ENCODE data around the gene GNAO1.
"Not testable (repeated sequence)": the region's sequence is repeated elsewhere in the genome, so short reads cannot be mapped to it uniquely, and the experiment has no call there.

Gene GNAO1

DNA sequence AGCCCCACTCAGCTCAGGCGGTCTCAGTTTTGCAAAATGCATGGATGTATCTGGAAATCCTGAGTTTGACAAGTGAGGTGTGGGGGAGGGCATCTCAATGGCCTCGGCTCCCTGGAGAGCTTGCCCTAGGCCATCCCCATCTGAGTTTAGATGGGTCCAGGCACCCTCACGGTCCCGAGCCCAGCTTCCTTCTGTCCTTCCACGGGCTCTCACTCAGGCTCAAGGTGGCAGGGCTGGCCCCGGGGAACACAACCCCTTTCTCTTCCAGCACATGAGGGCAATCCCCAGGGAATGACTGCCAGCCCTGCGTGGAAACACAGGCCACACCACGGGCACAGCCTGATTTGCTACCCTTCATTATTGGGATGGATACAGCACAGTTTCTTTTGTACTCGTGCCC lies 175.7 kb downstream of the GNAO1 start:
- no peak for DNase-seq (ENCODE audit: low read depth)

DNA sequence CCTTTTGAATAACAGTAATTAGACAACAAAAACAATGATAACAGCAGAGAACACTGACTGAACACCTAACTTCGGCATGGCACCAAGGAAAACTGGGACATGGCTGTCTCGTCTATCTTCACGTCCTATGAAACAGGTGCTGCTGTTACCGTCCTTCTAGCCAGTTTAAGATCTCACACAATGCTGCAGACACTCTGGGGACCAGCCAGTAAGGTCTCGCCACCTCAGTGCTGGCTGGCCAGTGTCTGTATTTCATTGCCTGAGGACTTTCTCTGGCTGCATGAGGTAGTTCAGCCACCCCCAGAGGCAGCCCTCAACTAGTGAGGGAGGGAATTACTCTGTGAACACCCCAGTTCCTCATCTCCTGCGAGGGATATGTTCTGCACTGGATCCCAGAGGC lies 176.5 kb downstream of the GNAO1 start:
- DNase-seq (ENCODE audit: low read depth): no peak

DNA sequence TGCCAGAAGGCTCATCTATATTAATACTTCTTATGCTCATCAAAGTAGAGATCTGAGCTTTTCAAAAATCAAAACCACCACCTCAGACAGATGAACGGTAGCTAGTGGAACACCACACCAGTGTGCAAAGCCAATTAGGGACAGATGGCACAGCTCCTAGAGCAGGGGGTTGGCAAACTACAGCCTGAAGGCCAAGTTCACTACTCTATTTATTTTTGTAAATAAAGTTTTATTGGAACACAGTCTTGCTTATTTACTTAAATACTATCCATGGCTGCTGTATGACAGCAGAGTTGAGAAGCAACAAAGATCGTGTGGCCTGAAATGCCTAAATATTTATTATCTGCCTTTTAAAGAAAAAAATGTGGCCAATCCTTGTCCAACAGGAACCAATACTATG lies 177.3 kb downstream of the GNAO1 start:
- no peak for DNase-seq (ENCODE audit: low read depth)

DNA sequence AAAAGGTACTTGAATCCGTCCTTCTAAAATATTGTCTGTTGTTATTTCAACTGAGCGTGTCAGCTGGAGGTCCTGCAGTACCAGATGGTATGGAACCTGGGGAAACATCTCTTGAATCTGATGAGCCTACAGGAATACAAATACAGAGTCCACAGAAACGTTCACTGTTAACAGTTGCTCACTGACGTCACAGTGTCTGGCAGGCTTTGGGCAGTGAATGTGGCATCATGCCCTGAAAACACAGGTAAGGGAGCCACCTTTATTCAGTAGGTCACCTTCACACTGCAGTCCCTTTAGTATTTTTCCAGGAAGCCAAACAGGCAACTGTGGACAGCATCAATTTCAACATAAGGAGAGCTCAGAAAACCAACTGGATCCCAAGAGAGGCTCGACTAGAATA lies 177.9 kb downstream of the GNAO1 start:
- DNase-seq (ENCODE audit: low read depth): no peak

DNA sequence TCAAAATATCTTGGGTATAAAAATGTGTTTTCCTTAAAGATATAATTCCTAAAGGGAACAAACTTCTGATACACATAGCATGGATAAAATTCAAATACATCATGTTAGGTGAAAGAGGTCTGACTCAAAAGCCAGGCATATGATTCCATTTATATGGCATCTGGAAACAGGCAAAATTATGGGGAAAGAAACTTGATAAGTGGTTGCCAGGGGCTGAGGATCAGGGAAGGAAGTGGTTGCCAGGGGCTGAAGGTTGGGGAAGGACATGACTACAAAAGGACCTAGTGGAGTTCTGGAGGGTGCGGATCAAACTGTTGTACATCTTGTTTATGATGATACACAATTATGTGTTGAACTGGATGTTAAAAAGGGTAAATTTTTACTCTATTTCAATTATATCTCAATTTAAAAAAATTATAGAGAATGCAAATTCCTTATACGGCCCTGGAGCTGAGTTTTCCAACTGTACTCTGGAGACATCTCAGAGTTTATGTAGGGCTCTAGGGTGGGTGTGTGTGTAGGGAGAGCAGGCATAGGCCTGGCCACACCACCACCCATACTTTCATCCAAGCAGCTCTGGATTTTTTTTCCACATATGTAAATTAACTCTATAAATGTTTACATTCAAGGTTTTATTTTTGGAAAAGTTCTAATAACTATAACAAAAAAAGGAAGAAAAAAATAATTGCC lies 179.0 kb downstream of the GNAO1 start:
- DNase-seq (ENCODE audit: low read depth): peak; percentile 69

DNA sequence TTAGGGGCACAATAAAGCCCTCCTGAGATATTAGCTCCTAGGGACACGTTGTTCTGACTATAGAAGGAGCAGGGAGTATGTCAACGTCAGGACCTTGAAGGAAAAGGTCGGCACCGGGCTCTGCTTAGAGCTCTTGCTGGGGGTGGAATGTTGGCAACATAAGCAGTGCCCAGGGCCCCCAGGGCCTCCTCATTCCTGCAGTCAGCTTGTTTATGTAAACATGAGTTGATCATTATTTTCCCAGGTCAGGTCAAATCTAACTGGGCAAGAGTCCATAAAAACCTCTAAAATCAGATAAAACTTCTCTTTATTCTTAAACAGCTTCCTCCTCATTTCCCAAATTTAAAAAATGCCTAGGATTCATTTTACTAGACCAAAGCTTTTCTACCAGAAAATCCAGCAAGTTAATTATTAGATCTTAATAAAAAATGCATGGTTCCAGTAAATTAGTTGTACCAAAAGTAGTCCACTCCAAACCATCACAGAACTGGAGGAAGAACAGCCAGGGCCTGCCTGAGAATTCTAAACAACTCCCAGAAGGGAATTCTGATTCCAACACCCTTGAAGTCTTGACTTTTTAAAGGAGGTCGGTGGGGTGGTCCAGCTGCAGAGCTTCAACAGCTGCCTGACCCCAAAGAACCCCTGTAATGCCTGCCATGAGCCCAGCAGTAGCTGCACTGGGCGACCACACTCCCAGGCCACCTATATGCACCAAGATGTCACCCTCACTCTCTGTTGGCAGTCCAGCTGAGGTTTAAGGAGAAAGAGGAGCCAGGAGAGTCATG lies 179.8 kb downstream of the GNAO1 start:
- peak; percentile 90 for DNase-seq (ENCODE audit: low read depth)

DNA sequence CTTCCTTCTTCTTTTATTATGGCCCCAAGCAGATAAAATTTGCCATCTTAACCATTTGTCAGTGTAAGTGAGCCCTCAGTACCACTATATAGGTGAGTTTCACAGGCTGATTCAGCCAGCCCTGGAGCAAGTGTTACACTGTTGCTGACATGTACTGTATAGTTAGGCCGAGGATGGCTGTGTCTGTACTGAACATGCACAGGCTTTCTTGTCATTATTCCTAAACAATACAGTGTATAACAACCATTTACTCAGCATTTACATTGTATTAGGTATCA lies 180.3 kb downstream of the GNAO1 start:
- DNase-seq (ENCODE audit: low read depth): no peak

DNA sequence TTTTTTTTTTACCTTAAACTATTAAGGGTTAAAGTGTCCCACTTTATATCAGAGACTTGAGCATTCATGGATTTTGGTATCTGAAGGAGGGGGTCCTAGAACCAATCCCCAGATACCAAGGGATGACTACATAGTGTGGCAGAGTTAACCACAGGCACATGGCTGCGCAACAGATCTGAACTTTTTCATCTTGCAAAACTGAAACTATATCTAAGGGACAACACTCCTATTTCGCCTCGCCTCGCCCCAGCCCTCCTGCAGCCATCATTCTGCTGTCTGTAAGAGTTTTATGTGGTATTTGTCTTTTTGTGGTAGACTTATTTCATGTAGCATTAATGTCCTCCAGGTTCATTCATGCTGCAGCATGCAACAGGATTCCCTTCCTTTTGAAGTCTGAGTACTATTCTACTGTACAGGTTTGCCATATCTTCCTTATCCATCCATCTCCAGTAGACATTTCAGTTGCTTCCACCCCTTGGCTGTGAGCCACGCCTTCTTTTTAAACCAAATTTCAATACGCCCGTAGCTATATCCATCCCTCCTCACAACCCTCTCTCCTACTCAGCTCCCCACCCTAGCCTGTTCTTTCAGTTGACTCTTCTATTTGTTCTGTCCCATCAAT lies 180.8 kb downstream of the GNAO1 start:
- peak; percentile 42 for DNase-seq (ENCODE audit: low read depth)

DNA sequence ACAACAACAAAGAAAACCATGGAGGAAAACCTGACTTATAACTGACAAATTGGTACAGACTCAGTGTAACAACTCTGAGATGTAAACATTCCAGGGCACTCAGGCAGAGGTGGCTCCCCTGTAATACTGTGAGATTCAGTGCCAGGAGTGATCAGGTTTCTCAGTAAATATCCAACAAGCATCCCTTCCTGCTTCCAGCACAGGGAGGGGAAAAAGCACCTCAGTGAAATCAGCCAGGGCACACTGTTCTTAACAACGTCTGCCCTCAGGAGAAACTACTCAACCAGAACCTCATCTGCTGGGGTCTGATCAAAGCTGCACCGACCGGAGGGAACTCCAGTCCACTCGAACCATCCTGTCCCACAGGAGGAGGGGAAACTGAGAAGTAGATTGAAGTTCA lies 181.7 kb downstream of the GNAO1 start:
- no peak for DNase-seq (ENCODE audit: low read depth)

DNA sequence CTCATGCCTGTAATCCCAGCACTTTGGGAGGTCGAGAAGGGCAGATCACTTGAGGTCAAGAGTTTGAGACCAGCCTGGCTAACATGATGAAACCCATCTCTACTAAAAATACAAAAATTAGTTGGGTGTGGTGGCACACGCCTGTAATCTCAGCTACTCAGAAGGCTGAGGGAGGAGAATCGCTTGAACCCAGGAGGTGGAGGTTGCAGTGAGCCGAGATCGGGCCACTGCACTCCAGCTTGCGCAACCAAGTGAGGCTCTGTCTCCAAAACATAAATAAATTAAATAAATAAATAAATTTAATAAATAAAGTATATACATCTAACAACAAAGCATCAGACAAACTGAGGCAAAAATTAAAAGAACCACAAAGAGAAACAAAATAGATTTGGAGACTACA lies 184.5 kb downstream of the GNAO1 start:
- not testable (repeated sequence) for DNase-seq (ENCODE audit: low read depth)

DNA sequence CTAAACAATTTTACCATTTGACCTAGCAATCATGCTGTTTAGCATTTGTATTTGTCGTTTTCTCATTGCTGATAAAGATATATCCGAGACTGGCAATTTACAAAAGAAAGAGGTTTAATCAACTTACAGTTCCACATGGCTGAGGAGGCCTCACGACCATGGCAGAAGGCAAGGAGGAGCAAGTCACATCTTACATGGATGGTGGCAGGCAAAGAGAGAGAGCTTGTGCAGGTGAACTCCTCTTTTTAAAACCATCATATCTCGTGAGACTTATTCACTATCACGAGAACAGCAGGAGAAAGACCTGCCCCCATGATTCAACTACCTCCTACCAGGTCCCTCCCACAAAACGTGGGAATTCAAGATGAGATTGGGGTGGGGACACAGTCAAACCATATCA lies 187.8 kb downstream of the GNAO1 start:
- DNase-seq (ENCODE audit: low read depth): not testable (repeated sequence)

DNA sequence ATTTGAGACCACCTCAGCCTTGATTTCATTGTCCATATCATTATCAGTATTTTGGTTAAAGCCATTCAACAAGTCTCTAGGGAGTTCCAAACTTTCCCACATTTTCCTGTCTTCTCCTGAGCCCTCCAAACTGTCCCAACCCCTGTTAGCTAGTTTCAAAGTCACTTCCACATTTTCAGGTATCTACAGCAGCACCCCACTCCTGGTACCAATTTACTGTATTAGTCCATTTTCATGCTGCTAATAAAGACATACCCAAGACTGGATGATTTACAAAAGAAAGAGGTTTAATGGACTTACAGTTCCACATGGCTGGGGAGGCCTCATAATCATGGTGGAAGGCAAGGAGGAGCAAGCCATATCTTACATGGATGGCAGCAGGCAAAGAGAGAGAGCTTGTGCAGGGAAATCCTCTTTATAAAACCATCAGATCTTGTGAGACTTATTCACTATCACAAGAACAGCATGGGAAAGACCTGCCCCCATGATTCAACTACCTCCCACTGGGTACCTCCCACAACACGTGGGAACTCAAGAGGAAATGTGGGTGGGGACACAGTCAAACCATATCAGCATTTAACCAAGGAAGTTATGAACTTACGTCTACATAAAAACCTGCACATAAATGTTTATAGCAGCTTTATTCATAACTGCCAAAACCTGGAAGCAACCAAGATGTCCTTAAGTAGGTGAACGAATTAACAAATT lies 189.6 kb downstream of the GNAO1 start:
- DNase-seq (ENCODE audit: low read depth): not testable (repeated sequence)

DNA sequence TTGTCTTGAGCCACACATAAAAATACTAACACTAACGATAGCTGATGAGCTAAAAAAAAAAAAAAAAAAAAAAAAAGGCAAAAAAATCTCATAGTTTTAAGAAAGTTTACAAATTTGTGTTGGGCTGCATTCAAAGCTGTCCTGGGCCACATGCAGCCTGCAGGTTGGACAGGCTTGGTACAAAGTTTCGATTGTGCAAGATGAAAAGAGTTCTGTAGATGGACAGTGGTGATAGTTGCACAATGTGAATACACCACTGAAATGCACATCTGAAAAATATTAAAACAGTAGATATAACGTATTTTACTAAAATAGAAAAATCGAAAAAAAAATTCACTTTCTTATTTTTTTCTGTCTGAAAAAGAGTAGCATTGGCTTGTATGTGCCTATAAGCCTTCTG lies 191.2 kb downstream of the GNAO1 start:
- no peak for DNase-seq (ENCODE audit: low read depth)

DNA sequence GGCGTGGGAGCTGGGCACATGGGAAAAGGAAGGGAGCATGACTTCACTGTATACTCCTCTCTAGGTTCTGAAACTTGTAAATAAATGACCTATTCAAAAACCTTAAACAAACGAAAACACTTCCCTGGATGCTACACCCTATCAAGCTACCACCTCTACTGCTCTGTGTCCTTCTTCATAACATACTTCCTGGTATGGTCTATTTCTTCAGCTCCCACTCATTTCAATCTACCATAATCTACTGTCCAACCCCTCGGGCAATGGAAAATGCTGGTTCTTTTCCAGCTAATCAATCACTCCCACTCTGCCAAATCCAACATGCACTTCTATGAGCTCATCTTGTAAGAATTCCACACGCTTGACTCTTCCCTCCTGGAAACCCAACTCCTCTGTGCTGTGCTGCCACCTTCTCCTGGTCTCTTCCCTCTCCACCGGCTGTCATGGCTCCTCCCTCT lies 191.6 kb downstream of the GNAO1 start:
- peak; percentile 86 for DNase-seq (ENCODE audit: low read depth)

DNA sequence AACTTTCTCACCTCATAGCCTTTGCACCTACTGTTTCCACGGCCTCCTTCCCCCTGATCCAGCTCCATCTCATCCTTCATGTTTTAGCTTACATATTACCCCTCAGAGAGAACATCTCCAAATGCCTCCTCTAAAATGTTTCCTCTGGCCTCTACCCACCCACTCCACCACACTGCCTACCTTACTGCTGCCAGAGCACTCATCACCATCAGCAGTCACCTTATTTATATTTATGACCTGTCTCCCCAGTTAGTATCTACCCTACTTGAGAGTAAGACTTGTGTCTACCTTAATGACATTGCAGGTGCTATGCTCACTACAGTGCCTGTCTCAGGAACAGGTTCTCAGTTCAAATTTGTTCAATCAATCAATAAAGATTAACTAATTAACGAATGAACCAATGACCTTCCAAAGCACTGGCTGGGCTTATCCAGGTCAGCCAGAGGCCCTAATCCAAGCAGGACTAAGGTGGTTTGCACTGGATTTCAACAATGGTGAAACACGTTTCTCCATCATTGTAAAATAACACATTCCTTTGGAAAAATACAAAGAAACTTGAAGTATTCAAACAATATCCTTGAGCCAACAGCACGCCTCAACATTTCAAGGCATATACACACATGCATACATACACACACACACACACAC lies 192.9 kb downstream of the GNAO1 start:
- no peak for DNase-seq (ENCODE audit: low read depth)

DNA sequence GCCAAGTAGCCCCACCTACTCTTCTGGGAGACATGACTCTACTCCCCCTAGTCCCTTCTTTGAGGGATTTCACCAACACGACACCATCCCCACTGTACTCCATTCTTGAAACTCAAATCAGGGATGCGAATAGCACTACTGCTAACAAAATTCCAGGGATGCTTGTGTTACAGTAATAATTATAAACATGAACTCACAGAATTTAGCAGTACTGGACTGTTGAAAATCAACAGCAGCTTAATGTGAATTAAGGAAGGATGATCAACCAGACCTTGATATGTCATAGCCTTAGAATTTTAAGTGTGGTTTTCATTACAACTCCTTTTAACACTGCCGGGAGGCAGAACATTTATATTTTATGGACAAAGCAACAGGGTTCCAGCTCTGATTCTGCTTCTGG lies 196.1 kb downstream of the GNAO1 start:
- DNase-seq (ENCODE audit: low read depth): no peak

DNA sequence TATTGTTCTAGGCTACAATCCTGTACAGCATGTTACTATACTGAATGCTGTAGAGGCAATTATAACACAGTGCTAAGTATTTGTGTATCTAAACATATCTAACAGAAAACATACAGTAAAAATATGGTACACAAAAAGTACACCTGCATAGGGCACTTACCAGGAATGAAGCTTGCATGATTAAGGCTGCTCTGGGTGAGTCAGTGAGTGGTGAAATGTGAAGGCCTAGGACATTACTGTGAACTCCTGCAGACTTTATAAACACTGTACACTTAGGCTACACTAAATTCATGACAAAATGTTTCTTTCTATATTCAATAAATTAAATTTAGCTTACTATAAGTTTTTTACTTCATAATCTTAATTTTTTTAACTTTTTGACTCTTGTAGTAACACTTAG lies 196.9 kb downstream of the GNAO1 start:
- peak; percentile 77 for DNase-seq (ENCODE audit: low read depth)

DNA sequence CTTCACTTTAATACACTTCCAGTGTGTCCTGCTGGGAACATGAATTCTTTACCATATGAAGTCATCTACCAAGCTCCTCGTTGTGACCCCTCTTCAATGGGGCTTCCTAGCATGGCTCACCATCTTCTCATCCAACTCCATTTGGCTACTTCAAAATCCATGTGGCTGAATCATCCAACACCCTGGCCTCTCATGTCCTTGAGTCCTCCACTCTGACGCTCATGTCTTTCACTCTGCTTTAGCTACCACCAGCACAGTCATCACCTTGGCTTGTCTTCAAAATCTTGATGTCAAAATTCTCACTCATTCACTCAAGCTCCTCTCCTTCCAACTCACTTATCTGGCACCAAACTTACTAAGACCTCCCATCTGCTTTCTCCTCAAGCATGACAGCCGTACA lies 198.3 kb downstream of the GNAO1 start:
- peak; percentile 96 for DNase-seq (ENCODE audit: low read depth)

DNA sequence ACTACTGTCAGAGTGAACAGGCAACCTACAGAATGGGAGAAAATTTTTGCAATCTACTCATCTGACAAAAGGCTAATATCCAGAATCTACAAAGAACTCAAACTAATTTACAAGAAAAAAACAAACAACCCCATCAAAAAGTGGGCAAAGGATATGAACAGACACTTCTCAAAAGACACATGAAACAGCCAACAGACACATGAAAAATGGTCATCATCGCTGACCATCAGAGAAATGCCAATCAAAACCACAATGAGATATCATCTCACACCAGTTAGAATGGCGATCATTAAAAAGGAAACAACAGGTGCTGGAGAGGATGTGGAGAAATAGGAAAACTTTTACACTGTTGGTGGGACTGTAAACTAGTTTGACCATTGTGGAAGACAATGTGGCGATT lies 205.4 kb downstream of the GNAO1 start:
- not testable (repeated sequence) for DNase-seq (ENCODE audit: low read depth)

DNA sequence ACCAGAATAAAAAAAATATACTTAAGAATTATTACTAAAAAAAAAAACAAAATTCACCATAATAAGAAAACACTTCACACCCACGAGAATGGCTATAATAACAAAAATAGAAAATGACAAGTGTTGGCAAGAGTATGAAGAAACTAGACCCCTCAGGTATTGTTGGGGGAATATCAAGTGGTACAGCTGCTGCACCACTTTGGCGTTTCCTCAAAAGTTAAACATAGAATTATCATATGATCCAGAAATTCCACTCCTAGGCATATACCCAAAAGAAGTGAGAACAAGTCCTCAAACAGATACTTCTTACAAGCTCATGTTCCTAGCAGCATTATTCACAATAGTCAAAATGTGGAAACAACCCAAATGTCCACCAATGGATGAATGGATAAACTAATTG lies 207.8 kb downstream of the GNAO1 start:
- DNase-seq (ENCODE audit: low read depth): no peak

DNA sequence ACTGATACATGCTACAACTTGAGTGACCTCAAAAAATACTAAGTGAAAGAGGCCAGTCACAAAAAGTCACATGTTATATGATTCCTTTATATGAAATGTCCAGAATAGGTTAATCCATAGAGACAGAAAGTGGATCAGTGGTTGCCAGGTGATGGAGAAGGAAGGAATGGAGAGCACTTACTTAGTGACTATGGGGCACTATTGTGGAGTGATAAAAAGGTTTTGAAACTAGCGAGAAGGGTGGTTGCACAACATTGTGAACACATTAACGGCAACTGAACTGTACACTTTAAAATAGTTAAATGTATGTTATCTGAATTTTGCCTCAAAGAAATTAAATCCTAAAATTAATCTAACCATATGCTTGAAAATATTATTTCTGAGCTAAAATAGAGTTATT lies 208.2 kb downstream of the GNAO1 start:
- DNase-seq (ENCODE audit: low read depth): no peak

DNA sequence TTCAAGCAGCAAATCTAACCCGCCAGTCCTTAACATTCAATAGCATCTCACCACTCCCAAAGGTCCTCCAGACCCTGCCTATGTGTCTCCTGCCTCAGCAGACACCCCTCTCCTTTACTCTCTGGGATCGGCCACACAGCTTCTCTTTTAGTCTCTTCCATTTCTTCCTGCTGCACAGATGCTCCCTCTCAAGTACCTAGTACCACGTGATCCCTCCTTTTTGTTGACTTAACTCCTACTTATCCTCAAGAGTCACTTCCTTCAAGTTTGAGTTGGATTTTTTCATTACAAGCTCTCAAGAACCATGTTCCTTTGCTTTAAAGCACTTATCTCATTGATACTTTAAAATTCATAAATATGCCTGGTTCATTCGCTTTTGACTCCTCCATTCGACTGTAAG lies 209.2 kb downstream of the GNAO1 start:
- no peak for DNase-seq (ENCODE audit: low read depth)
